HEK293 (cell line): ENCODE results near the gene CDH2.

Source experiments
- CTCF ChIA-PET: fragments of 350-600 bp; formaldehyde crosslinking; extraction: SDS; loops from one replicate; lab custom pipeline; 2021; ENCODE audit warnings: antibody characterized with exemption; lab: Yijun Ruan, JAX
- POLR2A ChIA-PET: fragments of 300-600 bp; formaldehyde crosslinking; extraction: SDS; loops from one replicate; lab custom pipeline; 2020; ENCODE audit warnings: antibody characterized with exemption, inconsistent platforms; lab: Yijun Ruan, JAX
- H3K27ac ChIP-seq: fragments of 200-500 bp; sonication (Bioruptor generic); 2 replicates; pipeline ENCODE4 v1.5.1; 2014; ENCODE audit warnings: low read depth, low read length, control low read depth, inconsistent platforms; ENCODE audit errors: extremely low read depth
- H3K36me3 ChIP-seq, 2 experiments: fragments of 200-500 bp in 1 of 2; sonication (Bioruptor generic) in 1 of 2; 1 replicate in 1 of 2; 2 replicates in 1 of 2; pipeline ENCODE4 v1.5.1; 2014 to 2017; ENCODE audit warnings: inconsistent platforms in 2 of 2, low read length in 2 of 2; ENCODE audit not compliant: control insufficient read depth in 2 of 2, insufficient read depth in 1 of 2
- H3K4me1 ChIP-seq: fragments of 200-500 bp; sonication (Bioruptor generic); 2 replicates; pipeline ENCODE4 v1.5.1; 2014; ENCODE audit warnings: mild to moderate bottlenecking, low read length, inconsistent platforms; ENCODE audit not compliant: control insufficient read depth, insufficient read depth
- H3K4me3 ChIP-seq: 2 replicates; pipeline ENCODE4 v1.5.1; 2011; ENCODE audit warnings: low read depth, mild to moderate bottlenecking, control low read depth, low read length, moderate library complexity
- H3K9me3 ChIP-seq: fragments of 200-500 bp; sonication (Bioruptor generic); 2 replicates; pipeline ENCODE4 v1.5.1; 2014; ENCODE audit warnings: low read depth, low read length, inconsistent platforms; ENCODE audit not compliant: control insufficient read depth, insufficient read depth
- FEZF1 ChIP-seq: fragments of 450-650 bp; formaldehyde crosslinking; IDR thresholded peaks from 2 replicates; pipeline ENCODE4 v1.5.1; 2016; ENCODE audit warnings: missing biosample characterization, missing genetic modification characterization
- GLIS1 ChIP-seq: fragments of 450-650 bp; formaldehyde crosslinking; IDR thresholded peaks from 2 replicates; pipeline ENCODE4 v1.5.1; 2016; ENCODE audit warnings: missing biosample characterization, missing genetic modification characterization
- KLF1 ChIP-seq: fragments of 450-650 bp; formaldehyde crosslinking; IDR thresholded peaks from 2 replicates; pipeline ENCODE4 v1.5.1; 2016; ENCODE audit warnings: missing biosample characterization, missing genetic modification characterization
- PRDM1 ChIP-seq: fragments of 450-650 bp; formaldehyde crosslinking; IDR thresholded peaks from 2 replicates; pipeline ENCODE4; 2016; ENCODE audit warnings: missing biosample characterization, missing genetic modification characterization
- PRDM2 ChIP-seq: fragments of 450-650 bp; formaldehyde crosslinking; IDR thresholded peaks from 2 replicates; pipeline ENCODE4 v1.5.1; 2016; ENCODE audit warnings: missing biosample characterization, missing genetic modification characterization, borderline replicate concordance
- PRDM6 ChIP-seq: fragments of 450-650 bp; formaldehyde crosslinking; IDR thresholded peaks from 2 replicates; pipeline ENCODE4 v1.5.1; 2017; ENCODE audit warnings: missing biosample characterization, missing genetic modification characterization
- TRIM28 ChIP-seq: IDR thresholded peaks from 2 replicates; pipeline ENCODE4 v1.6.1; 2011; ENCODE audit warnings: low read length, control low read depth, borderline replicate concordance
- ZNF221 ChIP-seq: fragments of 450-650 bp; formaldehyde crosslinking; IDR thresholded peaks from 2 replicates; pipeline ENCODE4 v1.5.1; 2017; ENCODE audit warnings: missing biosample characterization, missing genetic modification characterization, borderline replicate concordance
- ZNF423 ChIP-seq: fragments of 450-650 bp; formaldehyde crosslinking; IDR thresholded peaks from 2 replicates; pipeline ENCODE4 v1.5.1; 2016; ENCODE audit warnings: missing biosample characterization, missing genetic modification characterization
- ZNF426 ChIP-seq: fragments of 450-650 bp; formaldehyde crosslinking; IDR thresholded peaks from 2 replicates; pipeline ENCODE4 v1.5.1; 2017; ENCODE audit warnings: missing biosample characterization, missing genetic modification characterization, mild to moderate bottlenecking, inconsistent platforms, moderate library complexity
- ZNF530 ChIP-seq: fragments of 450-650 bp; formaldehyde crosslinking; IDR thresholded peaks from 2 replicates; pipeline ENCODE4 v1.5.1; 2016; ENCODE audit warnings: low read depth, missing biosample characterization, missing genetic modification characterization
- ZNF548 ChIP-seq: fragments of 450-650 bp; formaldehyde crosslinking; IDR thresholded peaks from 2 replicates; pipeline ENCODE4 v1.5.1; 2016; ENCODE audit warnings: missing biosample characterization, missing genetic modification characterization
- ZNF549 ChIP-seq: fragments of 450-650 bp; IDR thresholded peaks from 2 replicates; pipeline ENCODE4 v1.5.1; 2018; ENCODE audit warnings: missing biosample characterization, missing genetic modification characterization, mild to moderate bottlenecking, inconsistent platforms, moderate library complexity
- ZNF623 ChIP-seq: fragments of 450-650 bp; formaldehyde crosslinking; IDR thresholded peaks from 2 replicates; pipeline ENCODE4 v1.5.1; 2016; ENCODE audit warnings: missing biosample characterization, missing genetic modification characterization
- ZNF76 ChIP-seq: fragments of 450-650 bp; formaldehyde crosslinking; IDR thresholded peaks from 2 replicates; pipeline ENCODE4; 2016; ENCODE audit warnings: low read depth, missing biosample characterization, missing genetic modification characterization, borderline replicate concordance
- TF ChIP-seq, protein P1 (sequence below): fragments of 450-650 bp; formaldehyde crosslinking; IDR thresholded peaks from 2 replicates; pipeline ENCODE4 v1.5.1; 2017; ENCODE audit warnings: missing biosample characterization, missing genetic modification characterization
- TF ChIP-seq, protein P2 (sequence below): sonication (generic); formaldehyde crosslinking; IDR thresholded peaks from 2 replicates; pipeline ENCODE4 v1.8.1; 2022; ENCODE audit warnings: mild to moderate bottlenecking, moderate library complexity, missing genetic modification reagents

Gene CDH2

GRCh38 chr18:28040211-28040610 is 136.7 kb downstream of the CDH2 start:
- Histone ChIP-seq H3K36me3 (no peaks in the 10 kb centered on the region), H3K27ac (no peak overlapping the region), H3K4me1 (peaks cover 6% of the 10 kb centered on the region), H3K4me3 (no peak overlapping the region), H3K9me3 (no peaks in the 10 kb centered on the region)
- TF ChIP-seq FEZF1, result peak; percentile 47
- TF ChIP-seq PRDM6 (tag by site-specific recombination), result peak; percentile 59
- TF ChIP-seq, protein P1, sequence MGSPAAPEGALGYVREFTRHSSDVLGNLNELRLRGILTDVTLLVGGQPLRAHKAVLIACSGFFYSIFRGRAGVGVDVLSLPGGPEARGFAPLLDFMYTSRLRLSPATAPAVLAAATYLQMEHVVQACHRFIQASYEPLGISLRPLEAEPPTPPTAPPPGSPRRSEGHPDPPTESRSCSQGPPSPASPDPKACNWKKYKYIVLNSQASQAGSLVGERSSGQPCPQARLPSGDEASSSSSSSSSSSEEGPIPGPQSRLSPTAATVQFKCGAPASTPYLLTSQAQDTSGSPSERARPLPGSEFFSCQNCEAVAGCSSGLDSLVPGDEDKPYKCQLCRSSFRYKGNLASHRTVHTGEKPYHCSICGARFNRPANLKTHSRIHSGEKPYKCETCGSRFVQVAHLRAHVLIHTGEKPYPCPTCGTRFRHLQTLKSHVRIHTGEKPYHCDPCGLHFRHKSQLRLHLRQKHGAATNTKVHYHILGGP (tag by site-specific recombination), result no peak
- ChIA-PET POLR2A (no interaction called here), CTCF (no interaction called here)

DNA sequence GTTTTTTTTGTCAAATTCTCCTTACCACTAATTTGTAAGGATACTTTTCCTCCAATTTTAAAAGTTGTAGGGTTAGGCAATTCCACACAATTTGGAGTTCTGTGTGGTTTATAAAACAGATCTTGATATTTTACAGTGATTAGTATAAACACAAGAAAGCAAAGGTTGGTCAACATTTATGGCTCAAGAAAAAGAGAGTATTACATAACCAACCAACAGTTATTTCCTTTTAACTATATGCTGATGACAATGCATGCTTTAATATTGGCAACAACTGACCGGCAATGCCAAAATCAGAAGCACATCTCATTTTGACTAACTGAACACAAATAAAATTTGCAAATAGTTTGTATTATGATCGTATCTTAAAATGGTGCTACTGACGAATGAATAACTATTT is 137.2 kb downstream of the CDH2 start:
- POLR2A ChIA-PET, result no interaction called here
- no peaks in the 10 kb centered on the region for H3K36me3 ChIP-seq
- H3K27ac ChIP-seq, result no peak overlapping the region
- TF ChIP-seq ZNF221 (tag by site-specific recombination) (no peak), ZNF623 (tag by site-specific recombination) (no peak)
- TF ChIP-seq, all 188 proteins: peak for 0
- CTCF ChIA-PET, result interaction anchor here (0.5 kb wide), 1 partner anchor 31 kb away, joined by 3 read pairs; no protein-coding TSS in a partner anchor
- Histone ChIP-seq H3K4me1 (peaks cover 8% of the 10 kb centered on the region), H3K4me3 (no peak overlapping the region), H3K9me3 (no peaks in the 10 kb centered on the region)

DNA sequence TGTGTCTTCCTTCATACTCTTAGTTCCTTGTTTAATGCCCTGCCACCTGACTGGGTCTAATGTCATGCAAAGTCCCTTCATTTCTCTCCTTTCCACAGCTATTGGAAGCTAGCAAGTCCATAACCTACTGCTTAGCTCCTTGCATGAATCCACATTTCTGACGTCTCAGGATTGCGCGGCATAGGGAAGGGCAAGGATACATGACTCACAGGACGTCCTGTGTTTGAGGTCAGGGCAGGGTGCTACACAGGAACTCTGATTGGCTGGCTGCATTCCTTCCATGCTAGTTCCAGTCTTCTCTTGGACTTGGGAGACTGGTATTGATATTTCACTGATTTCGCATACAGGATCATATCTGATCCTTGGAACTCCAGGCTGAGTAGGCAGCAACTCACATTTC is 137.9 kb downstream of the CDH2 start:
- POLR2A ChIA-PET, result no interaction called here
- peaks cover 13% of the 10 kb centered on the region for H3K4me1 ChIP-seq
- TF ChIP-seq TRIM28 (no peak), ZNF548 (tag by site-specific recombination) (no peak), ZNF423 (tag by site-specific recombination) (no peak), ZNF76 (tag by site-specific recombination) (no peak), ZNF426 (tag by site-specific recombination) (no peak), GLIS1 (tag by site-specific recombination) (no peak)
- TF ChIP-seq, protein P2, sequence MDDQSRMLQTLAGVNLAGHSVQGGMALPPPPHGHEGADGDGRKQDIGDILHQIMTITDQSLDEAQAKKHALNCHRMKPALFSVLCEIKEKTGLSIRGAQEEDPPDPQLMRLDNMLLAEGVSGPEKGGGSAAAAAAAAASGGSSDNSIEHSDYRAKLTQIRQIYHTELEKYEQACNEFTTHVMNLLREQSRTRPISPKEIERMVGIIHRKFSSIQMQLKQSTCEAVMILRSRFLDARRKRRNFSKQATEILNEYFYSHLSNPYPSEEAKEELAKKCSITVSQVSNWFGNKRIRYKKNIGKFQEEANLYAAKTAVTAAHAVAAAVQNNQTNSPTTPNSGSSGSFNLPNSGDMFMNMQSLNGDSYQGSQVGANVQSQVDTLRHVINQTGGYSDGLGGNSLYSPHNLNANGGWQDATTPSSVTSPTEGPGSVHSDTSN (CRISPR knock-in tag), result no peak
- TF ChIP-seq, all 188 proteins: peak for 0
- Histone ChIP-seq H3K4me3 (no peak overlapping the region), H3K9me3 (no peaks in the 10 kb centered on the region), H3K27ac (no peak overlapping the region), H3K36me3 (no peaks in the 10 kb centered on the region)
- CTCF ChIA-PET, result no interaction called here

GRCh38 chr18:28036488-28036887 is 140.4 kb downstream of the CDH2 start:
- Histone ChIP-seq H3K36me3 (no peaks in the 10 kb centered on the region), H3K27ac (no peak overlapping the region), H3K9me3 (no peaks in the 10 kb centered on the region), H3K4me3 (no peak overlapping the region), H3K4me1 (peaks cover 13% of the 10 kb centered on the region)
- ChIA-PET CTCF (no interaction called here), POLR2A (no interaction called here)
- no peak for TF ChIP-seq ZNF530 (tag by site-specific recombination)
- no peak for TF ChIP-seq PRDM2
- TF ChIP-seq PRDM1 (tag by site-specific recombination), result no peak
- TF ChIP-seq ZNF549 (tag by site-specific recombination), result no peak
- no peak for TF ChIP-seq KLF1
- no peak for TF ChIP-seq ZNF548 (tag by site-specific recombination)
